IPS-18a (cell line): ENCODE results near the gene CDC34.

Source experiments
- H3K27ac ChIP-seq: one replicate; pipeline ENCODE4 v1.5.1; 2013; ENCODE audit warnings: low read length
- H3K27me3 ChIP-seq: one replicate; pipeline ENCODE4 v1.6.1; 2013; ENCODE audit warnings: mild to moderate bottlenecking, low read length; ENCODE audit not compliant: control insufficient read depth, insufficient read depth
- H3K36me3 ChIP-seq: one replicate; pipeline ENCODE4 v1.6.1; 2013; ENCODE audit warnings: low read depth, low read length; ENCODE audit not compliant: control insufficient read depth
- H3K4me1 ChIP-seq: one replicate; pipeline ENCODE4 v1.6.1; 2013; ENCODE audit warnings: low read depth, low read length; ENCODE audit not compliant: control insufficient read depth
- H3K4me3 ChIP-seq: one replicate; pipeline ENCODE4 v1.5.1; 2013; ENCODE audit warnings: low read length
- H3K9ac ChIP-seq: one replicate; pipeline ENCODE4 v1.6.1; 2013; ENCODE audit warnings: mild to moderate bottlenecking, low read length, moderate library complexity
- H3K9me3 ChIP-seq: one replicate; pipeline ENCODE4 v1.6.1; 2013; ENCODE audit warnings: low read depth, low read length; ENCODE audit not compliant: control insufficient read depth

The CDC34 gene

GRCh38 chr19:574658-575526 lies 43.3 kb downstream of the CDC34 start:
- Histone ChIP-seq H3K27ac (no peak overlapping the region), H3K36me3 (peaks cover 10% of the 10 kb centered on the region), H3K27me3 (peaks cover 8% of the 10 kb centered on the region), H3K9ac (peak overlapping the region; percentile 3), H3K4me1 (peaks cover 13% of the 10 kb centered on the region), H3K4me3 (peak overlapping the region; percentile 43), H3K9me3 (no peaks in the 10 kb centered on the region)

- peaks cover 6% of the 10 kb centered on the region for H3K27me3 ChIP-seq
- H3K4me1 ChIP-seq = peaks cover 9% of the 10 kb centered on the region
- peak overlapping the region; percentile 43 for H3K4me3 ChIP-seq
- H3K36me3 ChIP-seq = peaks cover 17% of the 10 kb centered on the region
- H3K27ac ChIP-seq = no peak overlapping the region
- no peak overlapping the region for H3K9ac ChIP-seq
- no peaks in the 10 kb centered on the region for H3K9me3 ChIP-seq
Measured at GRCh38 chr19:575527-576506, 44.3 kb downstream of the CDC34 start.

DNA sequence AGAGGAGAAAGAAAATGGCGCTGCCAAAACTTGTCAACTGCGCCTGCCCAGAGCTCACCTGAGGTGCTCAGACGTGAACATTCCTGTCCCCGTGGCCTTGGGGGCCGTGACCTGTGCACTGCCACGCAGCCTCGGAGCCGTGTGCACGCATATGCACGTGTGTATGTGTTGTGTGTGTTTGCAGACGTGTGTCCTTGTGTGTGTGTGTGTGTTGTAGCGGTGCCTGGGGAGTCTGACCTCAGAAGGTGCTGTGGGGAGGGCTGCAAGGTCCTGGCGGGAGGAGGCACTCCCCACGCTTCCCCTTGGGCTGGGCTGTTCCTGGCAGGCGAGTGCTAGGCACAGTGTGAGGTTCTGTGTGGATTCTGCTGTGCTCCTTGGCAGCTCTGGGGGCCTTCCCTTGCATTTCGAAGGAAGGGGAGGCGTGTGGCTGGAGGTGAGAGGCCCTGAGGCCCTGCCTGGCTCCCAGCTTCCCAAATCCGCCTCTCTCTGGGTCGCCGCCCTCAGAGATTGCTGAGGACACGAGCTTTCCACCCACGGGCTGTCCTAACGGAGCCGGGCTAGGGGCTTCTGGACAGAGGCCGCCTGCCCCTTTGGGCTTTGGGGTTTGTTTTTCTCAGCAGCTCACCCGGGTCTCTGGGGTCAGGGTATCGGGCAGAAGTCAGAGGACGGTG lies 45.3 kb downstream of the CDC34 start:
- H3K36me3 ChIP-seq = peaks cover 25% of the 10 kb centered on the region
- no peaks in the 10 kb centered on the region for H3K27me3 ChIP-seq
- H3K4me3 ChIP-seq = no peak overlapping the region
- H3K9ac ChIP-seq = no peak overlapping the region
- peaks cover 9% of the 10 kb centered on the region for H3K4me1 ChIP-seq
- no peak overlapping the region for H3K27ac ChIP-seq
- H3K9me3 ChIP-seq = no peaks in the 10 kb centered on the region

- no peaks in the 10 kb centered on the region for H3K9me3 ChIP-seq
- H3K4me1 ChIP-seq = peaks cover 9% of the 10 kb centered on the region
- H3K36me3 ChIP-seq = peaks cover 29% of the 10 kb centered on the region
- H3K27me3 ChIP-seq = no peaks in the 10 kb centered on the region
- no peak overlapping the region for H3K27ac ChIP-seq
- H3K9ac ChIP-seq = no peak overlapping the region
- H3K4me3 ChIP-seq = no peak overlapping the region
Measured at GRCh38 chr19:577439-578392, 46.2 kb downstream of the CDC34 start.

DNA sequence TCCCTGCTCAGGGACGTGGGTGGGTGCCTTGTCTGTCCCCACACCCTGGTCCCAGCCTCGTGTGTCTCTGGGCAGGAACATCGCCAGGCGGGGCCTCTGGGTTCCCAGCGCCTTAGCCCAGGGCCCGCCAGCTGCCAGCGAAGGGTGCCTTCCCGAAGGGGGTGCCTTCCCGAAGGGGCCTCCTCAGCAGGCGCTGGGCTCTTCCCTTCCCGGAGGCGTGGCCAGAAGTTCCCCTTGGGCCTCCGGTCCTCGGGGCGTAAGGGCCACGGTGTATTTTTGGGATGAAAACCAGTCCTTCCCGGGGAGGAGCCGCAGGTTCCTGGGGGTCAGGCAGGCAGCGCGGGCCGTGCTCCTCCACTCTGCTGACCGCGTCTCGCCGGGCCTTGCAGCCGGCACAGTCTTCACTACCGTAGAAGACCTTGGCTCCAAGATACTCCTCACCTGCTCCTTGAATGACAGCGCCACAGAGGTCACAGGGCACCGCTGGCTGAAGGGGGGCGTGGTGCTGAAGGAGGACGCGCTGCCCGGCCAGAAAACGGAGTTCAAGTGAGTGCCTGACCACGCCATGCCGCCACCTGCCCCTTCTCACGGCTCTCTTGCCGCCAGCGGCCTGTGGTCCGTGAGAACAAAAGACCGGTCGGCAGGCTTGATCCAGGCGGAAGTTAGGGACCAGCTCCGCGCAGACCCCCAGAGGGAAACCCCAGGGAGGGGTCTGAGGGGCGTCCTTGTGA lies 47.7 kb downstream of the CDC34 start:
- H3K9me3 ChIP-seq = no peaks in the 10 kb centered on the region
- H3K27ac ChIP-seq = no peak overlapping the region
- H3K27me3 ChIP-seq = no peaks in the 10 kb centered on the region
- peaks cover 33% of the 10 kb centered on the region for H3K36me3 ChIP-seq
- H3K4me3 ChIP-seq = no peak overlapping the region
- H3K4me1 ChIP-seq = peaks cover 9% of the 10 kb centered on the region
- no peak overlapping the region for H3K9ac ChIP-seq

DNA sequence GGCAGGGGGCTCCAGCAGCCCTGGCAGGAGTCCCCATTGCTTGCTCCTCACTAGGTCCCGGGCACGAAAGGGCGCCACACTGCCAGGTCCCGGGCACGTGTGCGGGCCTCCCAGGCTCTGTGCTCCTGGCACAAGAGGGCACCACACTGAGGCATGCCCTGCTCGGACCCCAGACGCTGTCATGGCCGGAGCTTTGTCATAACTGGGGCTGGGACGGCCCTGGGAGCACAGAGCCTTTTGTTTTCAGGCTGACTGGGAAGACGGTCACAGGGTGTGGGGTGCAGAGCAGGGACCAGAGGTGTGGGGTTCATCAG lies 48.2 kb downstream of the CDC34 start:
- H3K4me1 ChIP-seq = peaks cover 4% of the 10 kb centered on the region
- peaks cover 33% of the 10 kb centered on the region for H3K36me3 ChIP-seq
- no peak overlapping the region for H3K27ac ChIP-seq
- H3K27me3 ChIP-seq = no peaks in the 10 kb centered on the region
- H3K9ac ChIP-seq = no peak overlapping the region
- no peaks in the 10 kb centered on the region for H3K9me3 ChIP-seq
- H3K4me3 ChIP-seq = no peak overlapping the region

- H3K27me3 ChIP-seq = no peaks in the 10 kb centered on the region
- H3K4me3 ChIP-seq = no peak overlapping the region
- no peaks in the 10 kb centered on the region for H3K9me3 ChIP-seq
- no peak overlapping the region for H3K27ac ChIP-seq
- H3K9ac ChIP-seq = no peak overlapping the region
- no peaks in the 10 kb centered on the region for H3K4me1 ChIP-seq
- peaks cover 33% of the 10 kb centered on the region for H3K36me3 ChIP-seq
Measured at GRCh38 chr19:580274-580835, 48.8 kb downstream of the CDC34 start.

DNA sequence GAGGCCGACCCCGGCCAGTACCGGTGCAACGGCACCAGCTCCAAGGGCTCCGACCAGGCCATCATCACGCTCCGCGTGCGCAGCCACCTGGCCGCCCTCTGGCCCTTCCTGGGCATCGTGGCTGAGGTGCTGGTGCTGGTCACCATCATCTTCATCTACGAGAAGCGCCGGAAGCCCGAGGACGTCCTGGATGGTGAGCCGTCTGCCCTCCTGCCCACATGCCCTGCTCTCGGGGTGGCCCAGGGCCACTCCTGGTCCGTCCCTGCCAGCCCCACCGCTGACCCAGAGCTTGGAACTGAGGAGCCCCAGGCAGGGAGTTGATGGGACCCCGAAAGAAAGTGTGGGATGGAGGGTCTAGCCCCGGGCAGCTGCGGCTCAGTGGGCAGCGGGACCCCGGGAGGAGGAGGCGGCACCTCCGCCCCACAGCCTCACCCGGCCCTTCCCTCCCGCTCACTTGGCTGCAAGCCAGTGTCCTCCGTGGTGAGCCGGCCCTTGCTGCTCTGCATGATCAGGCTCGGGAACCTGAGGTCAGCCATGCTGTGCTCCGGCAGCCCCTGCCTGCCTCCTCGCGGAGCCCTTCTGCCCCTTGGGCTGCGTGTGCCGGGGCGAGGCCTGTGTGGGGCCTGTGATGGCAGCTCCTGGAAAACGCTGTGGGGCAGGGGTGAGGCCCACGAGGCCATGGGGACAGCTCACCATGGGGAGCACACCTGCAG lies 50.0 kb downstream of the CDC34 start:
- H3K27ac ChIP-seq = no peak overlapping the region
- no peaks in the 10 kb centered on the region for H3K27me3 ChIP-seq
- no peaks in the 10 kb centered on the region for H3K9me3 ChIP-seq
- peaks cover 33% of the 10 kb centered on the region for H3K36me3 ChIP-seq
- no peak overlapping the region for H3K4me3 ChIP-seq
- H3K9ac ChIP-seq = no peak overlapping the region
- no peaks in the 10 kb centered on the region for H3K4me1 ChIP-seq

DNA sequence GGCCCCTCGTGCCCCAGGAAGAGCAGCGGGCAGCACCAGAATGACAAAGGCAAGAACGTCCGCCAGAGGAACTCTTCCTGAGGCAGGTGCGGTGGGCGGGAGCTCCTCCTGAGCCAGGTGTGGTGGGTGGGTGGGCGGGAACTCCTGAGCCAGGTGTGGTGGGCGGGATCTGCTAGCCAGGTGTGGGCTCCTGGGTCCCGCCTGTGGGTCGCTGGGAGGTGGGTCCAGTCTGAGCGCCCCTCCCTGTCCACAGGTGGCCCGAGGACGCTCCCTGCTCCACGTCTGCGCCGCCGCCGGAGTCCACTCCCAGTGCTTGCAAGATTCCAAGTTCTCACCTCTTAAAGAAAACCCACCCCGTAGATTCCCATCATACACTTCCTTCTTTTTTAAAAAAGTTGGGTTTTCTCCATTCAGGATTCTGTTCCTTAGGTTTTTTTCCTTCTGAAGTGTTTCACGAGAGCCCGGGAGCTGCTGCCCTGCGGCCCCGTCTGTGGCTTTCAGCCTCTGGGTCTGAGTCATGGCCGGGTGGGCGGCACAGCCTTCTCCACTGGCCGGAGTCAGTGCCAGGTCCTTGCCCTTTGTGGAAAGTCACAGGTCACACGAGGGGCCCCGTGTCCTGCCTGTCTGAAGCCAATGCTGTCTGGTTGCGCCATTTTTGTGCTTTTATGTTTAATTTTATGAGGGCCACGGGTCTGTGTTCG lies 51.1 kb downstream of the CDC34 start:
- Histone ChIP-seq H3K27me3 (no peaks in the 10 kb centered on the region), H3K27ac (no peak overlapping the region), H3K4me3 (no peak overlapping the region), H3K9me3 (no peaks in the 10 kb centered on the region), H3K4me1 (no peaks in the 10 kb centered on the region), H3K36me3 (peaks cover 33% of the 10 kb centered on the region), H3K9ac (no peak overlapping the region)
